ENCODE results near the gene PNMA8A. TPM values are rescaled to one million over a fixed set of nuclear protein-coding genes. Genes with fewer than 3 reads are reported as not detected.

PNMA8A gene
- total RNA-seq, 1 experiment from 2014 or later = not detected

DNA sequence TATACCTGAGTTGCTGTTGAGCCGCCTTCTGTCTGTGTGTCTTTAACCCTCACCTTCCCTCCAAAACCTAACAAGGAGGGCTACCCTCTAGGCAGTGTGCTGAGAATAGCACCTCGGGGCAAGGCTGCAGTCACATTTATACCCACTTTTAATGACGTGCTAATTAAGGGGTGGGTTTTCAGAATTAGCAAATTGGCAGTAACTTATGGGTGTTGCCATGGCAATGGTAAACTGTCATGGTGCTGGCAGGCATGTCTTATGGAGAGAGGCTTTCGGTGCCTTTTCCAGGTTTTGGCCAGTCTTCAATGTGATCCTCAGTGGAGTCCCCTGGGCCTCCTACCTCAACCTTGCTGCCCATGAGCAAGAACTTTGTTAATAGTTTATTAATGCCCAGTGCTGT, 1.2 kb upstream of the PNMA8A start:
- H3K27me3 ChIP-seq (ENCODE audit: insufficient read depth, low read length) = no peaks in the 10 kb centered on the region
- BruUV-seq (replicated peaks) = no TSS peak
- intact Hi-C loops (cut with micrococcal nuclease) = no loop called here
- H3K4me1 ChIP-seq (ENCODE audit: control insufficient read depth in 1 of 2, insufficient read depth in 2 of 2, low read length in 2 of 2) = no peaks in the 10 kb centered on the region
- H3K79me2 ChIP-seq (ENCODE audit: insufficient read depth, low read length) = no peaks in the 10 kb centered on the region
- H3K4me3 ChIP-seq (replicated peaks in 1 of 2; ENCODE audit: low read depth in 1 of 2, low read length in 2 of 2) = no peak overlapping the region
- no peak for ATAC-seq
- no peak overlapping the region for H3K4me2 ChIP-seq (ENCODE audit: low read length)
- H4K20me1 ChIP-seq (ENCODE audit: insufficient read depth) = no peaks in the 10 kb centered on the region
- TF ChIP-seq ZFX (IDR thresholded peaks at IDR 0.05) = no peak
- no peak for TF ChIP-seq POLR2AphosphoS5 (IDR thresholded peaks at IDR 0.05; ENCODE audit: low read depth, low read length)
- TF ChIP-seq YY1 (IDR thresholded peaks at IDR 0.05; ENCODE audit: extremely low read depth, insufficient replicate concordance, low read depth, low read length) = no peak
- no peak for TF ChIP-seq TCF7L2 (IDR thresholded peaks at IDR 0.05; ENCODE audit: borderline replicate concordance, extremely low read depth, insufficient read depth, insufficient read length)
- no peak for TF ChIP-seq CBX3 (IDR thresholded peaks at IDR 0.05; ENCODE audit: low read depth)
- TF ChIP-seq, protein P1, sequence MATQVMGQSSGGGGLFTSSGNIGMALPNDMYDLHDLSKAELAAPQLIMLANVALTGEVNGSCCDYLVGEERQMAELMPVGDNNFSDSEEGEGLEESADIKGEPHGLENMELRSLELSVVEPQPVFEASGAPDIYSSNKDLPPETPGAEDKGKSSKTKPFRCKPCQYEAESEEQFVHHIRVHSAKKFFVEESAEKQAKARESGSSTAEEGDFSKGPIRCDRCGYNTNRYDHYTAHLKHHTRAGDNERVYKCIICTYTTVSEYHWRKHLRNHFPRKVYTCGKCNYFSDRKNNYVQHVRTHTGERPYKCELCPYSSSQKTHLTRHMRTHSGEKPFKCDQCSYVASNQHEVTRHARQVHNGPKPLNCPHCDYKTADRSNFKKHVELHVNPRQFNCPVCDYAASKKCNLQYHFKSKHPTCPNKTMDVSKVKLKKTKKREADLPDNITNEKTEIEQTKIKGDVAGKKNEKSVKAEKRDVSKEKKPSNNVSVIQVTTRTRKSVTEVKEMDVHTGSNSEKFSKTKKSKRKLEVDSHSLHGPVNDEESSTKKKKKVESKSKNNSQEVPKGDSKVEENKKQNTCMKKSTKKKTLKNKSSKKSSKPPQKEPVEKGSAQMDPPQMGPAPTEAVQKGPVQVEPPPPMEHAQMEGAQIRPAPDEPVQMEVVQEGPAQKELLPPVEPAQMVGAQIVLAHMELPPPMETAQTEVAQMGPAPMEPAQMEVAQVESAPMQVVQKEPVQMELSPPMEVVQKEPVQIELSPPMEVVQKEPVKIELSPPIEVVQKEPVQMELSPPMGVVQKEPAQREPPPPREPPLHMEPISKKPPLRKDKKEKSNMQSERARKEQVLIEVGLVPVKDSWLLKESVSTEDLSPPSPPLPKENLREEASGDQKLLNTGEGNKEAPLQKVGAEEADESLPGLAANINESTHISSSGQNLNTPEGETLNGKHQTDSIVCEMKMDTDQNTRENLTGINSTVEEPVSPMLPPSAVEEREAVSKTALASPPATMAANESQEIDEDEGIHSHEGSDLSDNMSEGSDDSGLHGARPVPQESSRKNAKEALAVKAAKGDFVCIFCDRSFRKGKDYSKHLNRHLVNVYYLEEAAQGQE (IDR thresholded peaks at IDR 0.05; ENCODE audit: low read depth) = no peak
- TF ChIP-seq SRF (IDR thresholded peaks at IDR 0.05; ENCODE audit: low read depth) = no peak
- TF ChIP-seq ELF1 (IDR thresholded peaks at IDR 0.05; ENCODE audit: borderline replicate concordance, low read depth) = no peak
- TF ChIP-seq, protein P2, sequence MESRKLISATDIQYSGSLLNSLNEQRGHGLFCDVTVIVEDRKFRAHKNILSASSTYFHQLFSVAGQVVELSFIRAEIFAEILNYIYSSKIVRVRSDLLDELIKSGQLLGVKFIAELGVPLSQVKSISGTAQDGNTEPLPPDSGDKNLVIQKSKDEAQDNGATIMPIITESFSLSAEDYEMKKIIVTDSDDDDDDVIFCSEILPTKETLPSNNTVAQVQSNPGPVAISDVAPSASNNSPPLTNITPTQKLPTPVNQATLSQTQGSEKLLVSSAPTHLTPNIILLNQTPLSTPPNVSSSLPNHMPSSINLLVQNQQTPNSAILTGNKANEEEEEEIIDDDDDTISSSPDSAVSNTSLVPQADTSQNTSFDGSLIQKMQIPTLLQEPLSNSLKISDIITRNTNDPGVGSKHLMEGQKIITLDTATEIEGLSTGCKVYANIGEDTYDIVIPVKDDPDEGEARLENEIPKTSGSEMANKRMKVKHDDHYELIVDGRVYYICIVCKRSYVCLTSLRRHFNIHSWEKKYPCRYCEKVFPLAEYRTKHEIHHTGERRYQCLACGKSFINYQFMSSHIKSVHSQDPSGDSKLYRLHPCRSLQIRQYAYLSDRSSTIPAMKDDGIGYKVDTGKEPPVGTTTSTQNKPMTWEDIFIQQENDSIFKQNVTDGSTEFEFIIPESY (IDR thresholded peaks at IDR 0.05; ENCODE audit: extremely low read depth, insufficient replicate concordance, low read length) = no peak
- TF ChIP-seq JUND (IDR thresholded peaks at IDR 0.05) = no peak
- TF ChIP-seq, protein P3, sequence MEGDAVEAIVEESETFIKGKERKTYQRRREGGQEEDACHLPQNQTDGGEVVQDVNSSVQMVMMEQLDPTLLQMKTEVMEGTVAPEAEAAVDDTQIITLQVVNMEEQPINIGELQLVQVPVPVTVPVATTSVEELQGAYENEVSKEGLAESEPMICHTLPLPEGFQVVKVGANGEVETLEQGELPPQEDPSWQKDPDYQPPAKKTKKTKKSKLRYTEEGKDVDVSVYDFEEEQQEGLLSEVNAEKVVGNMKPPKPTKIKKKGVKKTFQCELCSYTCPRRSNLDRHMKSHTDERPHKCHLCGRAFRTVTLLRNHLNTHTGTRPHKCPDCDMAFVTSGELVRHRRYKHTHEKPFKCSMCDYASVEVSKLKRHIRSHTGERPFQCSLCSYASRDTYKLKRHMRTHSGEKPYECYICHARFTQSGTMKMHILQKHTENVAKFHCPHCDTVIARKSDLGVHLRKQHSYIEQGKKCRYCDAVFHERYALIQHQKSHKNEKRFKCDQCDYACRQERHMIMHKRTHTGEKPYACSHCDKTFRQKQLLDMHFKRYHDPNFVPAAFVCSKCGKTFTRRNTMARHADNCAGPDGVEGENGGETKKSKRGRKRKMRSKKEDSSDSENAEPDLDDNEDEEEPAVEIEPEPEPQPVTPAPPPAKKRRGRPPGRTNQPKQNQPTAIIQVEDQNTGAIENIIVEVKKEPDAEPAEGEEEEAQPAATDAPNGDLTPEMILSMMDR (IDR thresholded peaks at IDR 0.05 in 2 of 3, conservative IDR thresholded peaks at IDR 0.05 in 1 of 3; ENCODE audit: borderline replicate concordance in 1 of 3, insufficient read depth in 1 of 3, low read depth in 2 of 3, low read length in 2 of 3) = no peak
- no peak for TF ChIP-seq EZH2 (IDR thresholded peaks at IDR 0.05)
- no peak for TF ChIP-seq EGR1 (IDR thresholded peaks at IDR 0.05; ENCODE audit: low read depth)
- no peak for TF ChIP-seq EZH2phosphoT487 (IDR thresholded peaks at IDR 0.05; ENCODE audit: borderline replicate concordance)
- no peak for TF ChIP-seq RAD21 (IDR thresholded peaks at IDR 0.05; ENCODE audit: low read depth)
- H3K9me2 ChIP-seq (ENCODE audit: insufficient read depth) = no peaks in the 10 kb centered on the region
- CTCF ChIA-PET = no interaction called here
- POLR2A ChIA-PET = no interaction called here
- RAD21 ChIA-PET (ENCODE audit: low non-redundant PET in 1 of 2, low total read pairs in 2 of 2, uncharacterized antibody in 2 of 2, unreplicated experiment in 2 of 2) = no interaction called here
- H3K36me3 ChIP-seq (ENCODE audit: control insufficient read depth in 1 of 2, insufficient read depth in 2 of 2, low read length in 2 of 2) = no peaks in the 10 kb centered on the region
- H3K9ac ChIP-seq (ENCODE audit: low read length) = no peak overlapping the region
- DNase-seq (ENCODE audit: low read depth, low spot score) = no peak
- no peaks in the 10 kb centered on the region for H3K9me3 ChIP-seq (ENCODE audit: control insufficient read depth in 1 of 2, insufficient read depth in 1 of 2, low read depth in 1 of 2, low read length in 2 of 2)
- H3K27ac ChIP-seq (ENCODE audit: low read depth, low read length) = no peak overlapping the region
- no peak overlapping the region for H2AFZ ChIP-seq (ENCODE audit: low read depth, low read length, poor library complexity, severe bottlenecking)
